Gastroesophageal sphincter (tissue), 4 donors: ENCODE results near the gene OR51D1. TPM values are rescaled to one million over a fixed set of nuclear protein-coding genes. Genes with fewer than 3 reads are reported as not detected.

Experiments used
- ATAC-seq: fragments of 150-250 bp; one replicate; pipeline ENCODE4 v1.9.1; 2016; ENCODE audit warnings: mild to moderate bottlenecking, moderate library complexity
- H3K27ac ChIP-seq, 4 donors: fragments of 200-600 bp; sonication (generic) in 3 of 4; 1 replicate in 3 of 4; 2 replicates in 1 of 4; pipeline ENCODE4 v1.5.1; 2016 to 2019
- H3K27me3 ChIP-seq: fragments of 200-600 bp; sonication (generic); one replicate; pipeline ENCODE4 v1.5.1; 2019
- H3K36me3 ChIP-seq, 2 donors: fragments of 200-600 bp; sonication (generic); one replicate each; pipeline ENCODE4 v1.5.1; 2019; ENCODE audit warnings: control low read depth in 1 of 2
- H3K4me1 ChIP-seq, 3 donors: fragments of 200-600 bp; sonication (generic); 1 replicate in 2 of 3; 2 replicates in 1 of 3; pipeline ENCODE4 v1.5.1; 2016 to 2019; ENCODE audit warnings: control low read depth in 2 of 3
- H3K4me3 ChIP-seq, 2 donors: fragments of 200-600 bp; sonication (generic); one replicate each; pipeline ENCODE4 v1.5.1; 2019; ENCODE audit warnings: mild to moderate bottlenecking in 1 of 2, moderate library complexity in 1 of 2
- H3K9me3 ChIP-seq, 3 donors: fragments of 200-600 bp; sonication (generic); one replicate each; pipeline ENCODE4 v1.5.1; 2017 to 2019; ENCODE audit warnings: control low read depth in 2 of 3
- EP300 ChIP-seq: sonication (generic); formaldehyde crosslinking; IDR thresholded peaks from one replicate; pipeline ENCODE4 v1.6.1; 2017; ENCODE audit warnings: antibody characterized with exemption, mild to moderate bottlenecking
- POLR2A ChIP-seq, 2 donors: fragments of 450-650 bp; IDR thresholded peaks; one replicate each; pipeline ENCODE4 v1.6.1; 2017; ENCODE audit warnings: antibody characterized with exemption in 2 of 2, mild to moderate bottlenecking in 2 of 2, moderate library complexity in 1 of 2
- POLR2AphosphoS5 ChIP-seq: sonication (generic); formaldehyde crosslinking; IDR thresholded peaks from one replicate; pipeline ENCODE4 v1.6.1; 2017; ENCODE audit warnings: antibody characterized with exemption
- WGBS, 2 donors: methylation state at CpG; one replicate each; pipeline ENCODE4 v1.1.5; 2018; ENCODE audit warnings: low coverage in 1 of 2; 5-methylcytosine and 5-hydroxymethylcytosine counted together
- total RNA-seq, 4 donors: library from RNA; depleted of rRNA; stranded (reverse); fragments of >200 nt; gene quantifications; one replicate each; pipeline ENCODE4 v1.1.0, GENCODE V29; 2016
- TF ChIP-seq, protein P1 (sequence below), 4 experiments: fragments of 200-600 bp in 2 of 4; fragments of 450-650 bp in 2 of 4; sonication (generic) in 1 of 4; IDR thresholded peaks; one replicate each; pipeline ENCODE4 v1.5.1; 2017 to 2019; ENCODE audit warnings: antibody characterized with exemption in 4 of 4, mild to moderate bottlenecking in 2 of 4, moderate library complexity in 2 of 4

The OR51D1 gene
- total RNA-seq, 4 donors from 2014 or later: not detected

DNA sequence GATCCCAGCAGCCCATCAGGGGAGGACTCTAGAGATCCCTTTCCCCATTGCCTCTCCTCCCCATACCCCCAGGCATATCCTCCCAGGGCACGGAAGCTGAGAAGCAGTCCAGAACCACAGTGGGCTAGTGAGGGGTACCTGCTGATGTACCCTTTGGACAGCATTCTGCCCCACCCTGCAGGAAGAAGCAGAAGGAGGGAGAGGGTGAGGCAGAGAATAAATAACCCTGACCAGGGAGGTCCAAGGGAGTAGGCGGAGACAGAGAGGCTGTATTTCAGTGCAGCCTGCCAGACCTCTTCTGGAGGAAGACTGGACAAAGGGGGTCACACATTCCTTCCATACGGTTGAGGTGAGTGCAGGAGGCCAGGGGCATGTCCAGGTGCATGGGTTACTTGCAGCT is 6.4 kb downstream of the OR51D1 start, which contains the start of gene OR51E1:
TSS of gene OR51E1 (plus strand) at position 301 of the 400 bp plus-strand sequence. CDS start 8,545 bp downstream, outside the sequence.
- Histone ChIP-seq H3K36me3 (no peaks in the 10 kb centered on the region), H3K4me1 (peaks cover 6 to 51% (median 7%) of the 10 kb centered on the region in 3 donors), H3K9me3 (no peaks in the 10 kb centered on the region), H3K4me3 (peak within 1 kb of the TSS in 1 of 2 donors; percentile 16), H3K27ac (peak within 1 kb of the TSS in 2 of 4 donors; percentile 21 to 35), H3K27me3 (no peaks in the 10 kb centered on the region)
- TF ChIP-seq POLR2A (IDR thresholded peaks at IDR 0.05) (no peak), POLR2AphosphoS5 (no peak), EP300 (no peak)
- TF ChIP-seq, protein P1, sequence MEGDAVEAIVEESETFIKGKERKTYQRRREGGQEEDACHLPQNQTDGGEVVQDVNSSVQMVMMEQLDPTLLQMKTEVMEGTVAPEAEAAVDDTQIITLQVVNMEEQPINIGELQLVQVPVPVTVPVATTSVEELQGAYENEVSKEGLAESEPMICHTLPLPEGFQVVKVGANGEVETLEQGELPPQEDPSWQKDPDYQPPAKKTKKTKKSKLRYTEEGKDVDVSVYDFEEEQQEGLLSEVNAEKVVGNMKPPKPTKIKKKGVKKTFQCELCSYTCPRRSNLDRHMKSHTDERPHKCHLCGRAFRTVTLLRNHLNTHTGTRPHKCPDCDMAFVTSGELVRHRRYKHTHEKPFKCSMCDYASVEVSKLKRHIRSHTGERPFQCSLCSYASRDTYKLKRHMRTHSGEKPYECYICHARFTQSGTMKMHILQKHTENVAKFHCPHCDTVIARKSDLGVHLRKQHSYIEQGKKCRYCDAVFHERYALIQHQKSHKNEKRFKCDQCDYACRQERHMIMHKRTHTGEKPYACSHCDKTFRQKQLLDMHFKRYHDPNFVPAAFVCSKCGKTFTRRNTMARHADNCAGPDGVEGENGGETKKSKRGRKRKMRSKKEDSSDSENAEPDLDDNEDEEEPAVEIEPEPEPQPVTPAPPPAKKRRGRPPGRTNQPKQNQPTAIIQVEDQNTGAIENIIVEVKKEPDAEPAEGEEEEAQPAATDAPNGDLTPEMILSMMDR (IDR thresholded peaks at IDR 0.05): no peak
- no peak for ATAC-seq
- WGBS, 2 donors: 63 to 82% methylated on average over 2 to 3 of the region's 3 CpGs

DNA sequence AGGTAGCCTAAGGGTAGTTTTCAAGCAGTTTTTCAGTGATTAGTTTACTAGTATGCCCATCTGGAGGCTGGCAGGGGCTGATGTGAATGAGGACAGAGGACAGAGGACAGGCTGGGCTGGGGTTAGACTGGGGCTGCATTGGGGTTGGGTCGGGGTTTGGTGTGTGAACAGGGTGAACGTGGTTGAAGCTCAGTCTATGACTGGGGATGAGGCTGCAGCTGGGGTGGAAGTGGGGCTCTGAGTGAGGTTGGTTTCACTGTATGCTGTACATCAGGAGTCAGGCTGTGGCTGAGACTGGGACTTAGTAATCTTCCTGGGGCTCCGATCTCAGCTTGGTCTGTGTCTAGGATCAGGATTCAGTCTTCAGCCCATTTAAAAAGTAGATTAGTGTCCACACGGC is 7.0 kb downstream of the OR51D1 start:
- 36 to 72% methylated on average over 3 to 4 of the region's 4 CpGs for WGBS, 2 donors
- peak overlapping the region in 2 of 4 donors; percentile 15 to 35 for H3K27ac ChIP-seq

DNA sequence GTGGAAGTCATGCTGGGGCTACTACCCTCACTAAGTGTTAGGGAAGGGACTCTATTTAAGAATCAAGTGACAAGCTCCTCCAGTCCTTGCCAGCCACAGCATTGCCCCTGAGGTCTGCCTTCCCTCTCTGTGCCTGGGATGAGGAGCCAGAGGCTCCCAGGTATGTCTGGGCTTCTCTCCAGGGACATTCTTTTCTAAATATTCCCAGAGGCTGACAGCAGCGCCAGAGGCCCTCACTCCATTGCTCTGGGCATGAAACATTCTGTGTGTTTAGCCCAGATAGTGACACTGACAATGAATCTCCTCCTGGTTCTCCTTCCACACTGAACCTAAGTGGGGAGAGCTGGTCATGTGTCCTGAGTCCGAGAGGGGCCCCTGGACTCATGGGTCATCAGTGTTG is 8.7 kb downstream of the OR51D1 start:
- WGBS, 2 donors: no CpG with 5 or more reads among the region's 2 CpGs
- Histone ChIP-seq H3K27ac (peak overlapping the region; percentile 76 to 85 (median 80)), H3K36me3 (no peaks in the 10 kb centered on the region), H3K4me3 (no peak overlapping the region), H3K4me1 (peaks cover 6 to 52% (median 7%) of the 10 kb centered on the region in 3 donors), H3K27me3 (no peaks in the 10 kb centered on the region), H3K9me3 (no peaks in the 10 kb centered on the region)
- ATAC-seq: peak; percentile 86
- TF ChIP-seq POLR2A (IDR thresholded peaks at IDR 0.05) (no peak), POLR2AphosphoS5 (no peak), EP300 (no peak)
- TF ChIP-seq, protein P1 (IDR thresholded peaks at IDR 0.05): no peak

More for the DNA sequence above, 7.0 kb downstream of the OR51D1 start:
- no peaks in the 10 kb centered on the region for H3K36me3 ChIP-seq
- H3K9me3 ChIP-seq: no peaks in the 10 kb centered on the region
- no peaks in the 10 kb centered on the region for H3K27me3 ChIP-seq
- peaks cover 6 to 52% (median 7%) of the 10 kb centered on the region in 3 donors for H3K4me1 ChIP-seq
- peak overlapping the region in 1 of 2 donors; percentile 16 for H3K4me3 ChIP-seq
- no peak for ATAC-seq
- TF ChIP-seq POLR2A (IDR thresholded peaks at IDR 0.05) (no peak), EP300 (no peak), POLR2AphosphoS5 (no peak)
- TF ChIP-seq, protein P1 (IDR thresholded peaks at IDR 0.05): no peak

DNA sequence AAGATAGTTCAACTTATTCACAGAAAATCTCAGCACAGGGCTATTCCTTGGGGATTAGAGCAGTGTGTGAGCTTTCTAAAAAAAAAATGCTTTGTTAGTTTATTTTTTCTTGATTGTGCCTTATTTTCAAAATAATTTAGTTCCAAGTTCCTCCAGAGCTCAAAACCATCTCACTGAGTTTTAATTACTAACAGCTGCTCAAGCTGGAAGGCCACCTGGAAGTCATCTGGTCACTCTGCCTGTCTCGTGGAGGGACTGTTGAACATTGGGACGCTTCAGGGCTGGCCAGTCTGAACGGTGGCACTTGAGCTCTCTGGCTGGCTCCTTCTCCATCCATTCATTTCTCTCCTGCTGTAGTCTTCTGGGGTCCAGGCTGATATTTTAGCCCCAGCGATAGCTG is 10.5 kb downstream of the OR51D1 start:
- WGBS, 2 donors: 60 to 70% methylated on average over 3 to 4 of the region's 4 CpGs
- no peak for ATAC-seq
- Histone ChIP-seq H3K9me3 (no peaks in the 10 kb centered on the region), H3K27ac (peak overlapping the region in 2 of 4 donors; percentile 6 to 76), H3K27me3 (no peaks in the 10 kb centered on the region), H3K4me1 (peaks cover 6 to 52% (median 7%) of the 10 kb centered on the region in 3 donors), H3K4me3 (no peak overlapping the region), H3K36me3 (no peaks in the 10 kb centered on the region)
- no peak for TF ChIP-seq POLR2AphosphoS5
- no peak for TF ChIP-seq EP300
- TF ChIP-seq POLR2A (IDR thresholded peaks at IDR 0.05): no peak
- TF ChIP-seq, protein P1 (IDR thresholded peaks at IDR 0.05): no peak

DNA sequence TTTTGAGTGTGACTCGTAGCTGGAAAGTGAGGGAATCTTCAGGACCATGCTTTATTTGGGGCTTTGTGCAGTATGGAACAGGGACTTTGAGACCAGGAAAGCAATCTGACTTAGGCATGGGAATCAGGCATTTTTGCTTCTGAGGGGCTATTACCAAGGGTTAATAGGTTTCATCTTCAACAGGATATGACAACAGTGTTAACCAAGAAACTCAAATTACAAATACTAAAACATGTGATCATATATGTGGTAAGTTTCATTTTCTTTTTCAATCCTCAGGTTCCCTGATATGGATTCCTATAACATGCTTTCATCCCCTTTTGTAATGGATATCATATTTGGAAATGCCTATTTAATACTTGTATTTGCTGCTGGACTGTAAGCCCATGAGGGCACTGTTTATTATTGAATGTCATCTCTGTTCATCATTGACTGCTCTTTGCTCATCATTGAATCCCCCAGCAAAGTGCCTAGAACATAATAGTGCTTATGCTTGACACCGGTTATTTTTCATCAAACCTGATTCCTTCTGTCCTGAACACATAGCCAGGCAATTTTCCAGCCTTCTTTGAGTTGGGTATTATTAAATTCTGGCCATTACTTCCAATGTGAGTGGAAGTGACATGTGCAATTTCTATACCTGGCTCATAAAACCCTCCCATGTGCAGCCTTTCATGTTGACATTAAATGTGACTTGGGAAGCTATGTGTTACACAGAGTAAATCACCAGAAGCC is 17.5 kb downstream of the OR51D1 start:
- H3K27me3 ChIP-seq: no peaks in the 10 kb centered on the region
- TF ChIP-seq POLR2A (IDR thresholded peaks at IDR 0.05): no peak
- 79 to 90% methylated on average over 2 of the region's 2 CpGs for WGBS, 2 donors
- H3K9me3 ChIP-seq: no peaks in the 10 kb centered on the region
- no peak overlapping the region for H3K27ac ChIP-seq
- no peak for ATAC-seq
- no peak overlapping the region for H3K4me3 ChIP-seq
- no peaks in the 10 kb centered on the region for H3K4me1 ChIP-seq
- no peaks in the 10 kb centered on the region for H3K36me3 ChIP-seq
